Retinal pigment epithelial cell (primary cell): ENCODE data around the gene ATP8B4.

Experiments used
- DNase-seq: peaks from one replicate; pipeline ENCODE4 v3.0.0-alpha.2; 2010; ENCODE audit warnings: low read depth
- H3K4me3 ChIP-seq: 2 replicates; pipeline ENCODE4 v1.5.1; 2011; ENCODE audit warnings: mild to moderate bottlenecking, low read length, control low read depth, moderate library complexity
- TF ChIP-seq, protein P1 (sequence below): conservative IDR thresholded peaks from 2 replicates; pipeline ENCODE4 v1.5.1; 2011; ENCODE audit warnings: low read depth, low read length, control low read depth, inconsistent platforms

ATP8B4 gene

DNA sequence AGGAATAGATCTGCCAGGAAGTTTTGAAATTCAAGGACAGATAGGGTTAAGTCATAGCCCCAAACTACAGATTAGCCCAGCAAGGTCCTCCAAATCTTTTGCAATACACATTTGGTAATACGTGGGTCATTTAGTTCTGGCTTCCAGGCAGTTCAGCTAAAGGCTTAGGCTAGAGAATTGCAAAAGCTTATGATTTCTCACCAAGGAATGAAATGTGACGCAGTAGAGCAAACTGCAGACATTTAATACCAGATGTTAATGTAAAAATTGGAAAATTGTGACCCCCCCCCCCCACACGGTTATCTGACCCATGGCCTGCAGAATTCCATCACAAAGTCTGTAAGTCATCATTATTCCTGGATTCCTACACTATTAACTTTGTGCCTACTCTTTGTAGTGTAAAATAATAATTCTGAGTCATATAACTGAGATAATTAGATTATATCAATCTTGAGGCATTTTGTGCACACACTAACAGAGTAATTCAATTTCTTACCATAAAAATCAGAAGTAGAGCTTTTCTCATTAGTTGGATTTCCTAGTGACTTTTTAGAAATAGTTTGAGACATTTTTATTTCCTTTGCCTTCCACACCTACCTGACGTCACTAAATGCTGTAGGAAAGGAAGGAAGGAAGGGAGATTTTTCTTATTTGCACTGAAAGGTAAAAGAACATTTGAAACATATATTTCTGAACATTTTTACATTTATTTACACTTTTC, 263.0 kb downstream of the ATP8B4 start:
- peak; percentile 85 for DNase-seq
- no peak overlapping the region for H3K4me3 ChIP-seq
- TF ChIP-seq, protein P1, sequence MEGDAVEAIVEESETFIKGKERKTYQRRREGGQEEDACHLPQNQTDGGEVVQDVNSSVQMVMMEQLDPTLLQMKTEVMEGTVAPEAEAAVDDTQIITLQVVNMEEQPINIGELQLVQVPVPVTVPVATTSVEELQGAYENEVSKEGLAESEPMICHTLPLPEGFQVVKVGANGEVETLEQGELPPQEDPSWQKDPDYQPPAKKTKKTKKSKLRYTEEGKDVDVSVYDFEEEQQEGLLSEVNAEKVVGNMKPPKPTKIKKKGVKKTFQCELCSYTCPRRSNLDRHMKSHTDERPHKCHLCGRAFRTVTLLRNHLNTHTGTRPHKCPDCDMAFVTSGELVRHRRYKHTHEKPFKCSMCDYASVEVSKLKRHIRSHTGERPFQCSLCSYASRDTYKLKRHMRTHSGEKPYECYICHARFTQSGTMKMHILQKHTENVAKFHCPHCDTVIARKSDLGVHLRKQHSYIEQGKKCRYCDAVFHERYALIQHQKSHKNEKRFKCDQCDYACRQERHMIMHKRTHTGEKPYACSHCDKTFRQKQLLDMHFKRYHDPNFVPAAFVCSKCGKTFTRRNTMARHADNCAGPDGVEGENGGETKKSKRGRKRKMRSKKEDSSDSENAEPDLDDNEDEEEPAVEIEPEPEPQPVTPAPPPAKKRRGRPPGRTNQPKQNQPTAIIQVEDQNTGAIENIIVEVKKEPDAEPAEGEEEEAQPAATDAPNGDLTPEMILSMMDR, result no peak

DNA sequence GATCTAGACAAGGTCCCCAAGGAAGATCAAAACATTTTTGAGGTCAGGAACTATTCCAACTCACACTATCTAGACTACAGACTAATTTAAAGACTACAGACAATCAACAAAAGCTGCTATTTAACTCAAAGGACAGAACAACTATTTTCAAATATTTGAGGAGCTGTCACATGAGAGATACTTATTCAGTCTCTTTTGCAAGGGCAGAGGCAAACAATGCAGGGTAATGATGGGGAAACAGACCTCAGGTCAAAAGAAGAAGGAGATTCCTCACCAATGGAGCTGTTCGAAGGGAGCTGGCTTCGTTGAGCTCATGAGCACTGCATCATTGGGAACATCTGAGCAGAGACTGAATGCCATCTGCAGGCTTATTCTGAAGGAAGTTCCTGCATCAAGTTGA, 266.3 kb downstream of the ATP8B4 start:
- DNase-seq, result no peak
- H3K4me3 ChIP-seq, result no peak overlapping the region
- TF ChIP-seq, protein P1, result no peak

- DNase-seq, result no peak
- no peak overlapping the region for H3K4me3 ChIP-seq
- TF ChIP-seq, protein P1, result no peak
Observed at GRCh38 chr15:49848807-49849206, 270.2 kb downstream of the ATP8B4 start.

GRCh38 chr15:49848282-49848724, 270.7 kb downstream of the ATP8B4 start:
- no peak for DNase-seq
- TF ChIP-seq, protein P1, result no peak
- no peak overlapping the region for H3K4me3 ChIP-seq

- H3K4me3 ChIP-seq, result no peak overlapping the region
- DNase-seq, result no peak
- TF ChIP-seq, protein P1, result no peak
Observed at GRCh38 chr15:49847423-49848281, 271.4 kb downstream of the ATP8B4 start.

GRCh38 chr15:49844390-49844789, 274.6 kb downstream of the ATP8B4 start:
- TF ChIP-seq, protein P1, result no peak
- DNase-seq, result no peak
- H3K4me3 ChIP-seq, result no peak overlapping the region
